NCI-H187 treated with DMSO at 0.1 percent for 48 hours (cell line): ENCODE data around the gene ANO8.
"Not testable (repeated sequence)": the region's sequence is repeated elsewhere in the genome, so short reads cannot be mapped to it uniquely, and the experiment has no call there.

Source experiments
- DNase-seq: peaks from one replicate; lab custom pipeline; 2025; lab: John Stamatoyannopoulos, UW

Gene ANO8

DNA sequence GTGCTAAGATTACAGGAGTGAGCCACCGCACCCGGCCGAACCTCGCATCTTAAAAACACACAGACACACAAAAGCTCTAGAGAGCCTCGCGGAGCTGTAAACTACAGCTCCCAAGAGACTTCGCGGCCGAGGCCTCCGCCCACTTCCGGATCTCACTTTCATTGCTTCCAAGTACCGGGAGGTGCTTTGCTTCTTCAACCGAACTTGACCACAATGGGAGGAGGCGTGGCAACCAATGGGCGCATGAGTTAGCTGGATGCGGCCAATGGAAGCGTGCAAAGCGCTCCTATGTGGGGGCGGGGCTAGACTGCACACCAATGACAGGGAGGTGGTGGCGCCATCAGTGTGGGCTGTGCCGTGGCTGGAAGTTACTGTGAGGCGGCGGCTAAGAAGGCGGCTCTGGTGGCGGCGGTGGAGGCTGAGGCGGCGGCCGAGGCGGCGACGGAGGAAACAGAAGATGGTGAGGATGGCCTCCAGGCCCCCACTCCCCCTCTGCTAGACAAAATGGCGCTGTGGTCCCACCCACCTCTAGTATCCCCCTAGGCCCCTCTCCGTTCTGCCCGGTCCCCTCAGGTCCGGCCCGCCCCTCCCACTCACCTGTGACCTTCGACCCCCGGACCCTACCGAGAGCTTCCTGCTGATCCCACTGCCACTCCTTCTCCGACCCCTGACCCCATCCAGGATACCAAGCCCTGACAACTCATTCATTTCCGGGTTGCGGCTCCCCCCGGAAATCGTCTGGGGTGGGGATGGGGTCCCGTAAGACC lies 25.3 kb downstream of the ANO8 start, which contains the start of gene DDA1:
DDA1 (plus strand) TSS at position 366 of the 767 bp plus-strand sequence; CDS start at position 458, 92 bp downstream.
- peak; percentile 88 for DNase-seq

DNA sequence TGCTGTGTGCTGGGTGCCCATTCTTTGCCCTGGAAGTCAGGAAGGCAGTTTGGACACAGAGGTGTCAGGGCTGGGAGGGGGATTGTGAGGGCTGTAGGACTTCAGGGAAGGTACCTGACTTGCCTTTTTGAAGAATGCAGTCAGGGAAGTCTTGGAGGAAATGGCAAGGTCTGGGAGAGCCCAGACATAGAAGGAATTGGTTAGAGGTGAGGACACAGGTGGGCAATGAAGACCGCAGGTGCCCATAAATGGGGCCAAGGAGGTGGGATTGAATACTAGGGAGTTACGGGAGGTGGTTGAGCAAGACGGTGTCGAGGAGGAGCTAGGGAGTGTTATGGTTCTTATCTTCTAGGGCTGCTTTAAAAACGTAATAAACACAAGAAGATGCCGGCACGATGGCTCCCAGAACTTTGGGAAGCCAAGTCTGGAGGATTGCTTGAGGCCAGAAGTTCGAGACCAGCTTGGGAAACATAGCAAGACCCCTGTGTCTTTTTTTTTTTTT lies 26.7 kb downstream of the ANO8 start:
- no peak for DNase-seq

DNA sequence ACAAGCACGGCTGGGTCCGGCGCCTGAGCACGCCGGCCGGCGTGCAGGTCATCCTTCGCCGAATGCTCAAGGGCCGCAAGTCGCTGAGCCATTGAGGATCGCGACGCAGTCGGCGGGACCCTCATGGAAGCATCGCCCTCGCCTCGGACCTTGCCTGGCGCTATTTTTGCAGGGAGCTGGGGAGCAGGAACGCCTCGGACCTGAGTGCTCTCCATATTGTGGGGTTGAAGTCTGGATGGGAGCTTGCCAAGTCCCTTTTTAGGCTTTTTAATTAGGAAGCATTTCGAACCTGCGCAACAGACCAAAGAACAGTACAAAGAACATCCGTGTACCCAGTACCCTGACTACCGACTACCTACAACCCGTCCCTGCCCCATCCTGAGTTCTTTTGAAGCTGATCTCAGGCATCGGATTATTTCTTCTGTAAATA lies 28.4 kb downstream of the ANO8 start:
- no peak for DNase-seq

DNA sequence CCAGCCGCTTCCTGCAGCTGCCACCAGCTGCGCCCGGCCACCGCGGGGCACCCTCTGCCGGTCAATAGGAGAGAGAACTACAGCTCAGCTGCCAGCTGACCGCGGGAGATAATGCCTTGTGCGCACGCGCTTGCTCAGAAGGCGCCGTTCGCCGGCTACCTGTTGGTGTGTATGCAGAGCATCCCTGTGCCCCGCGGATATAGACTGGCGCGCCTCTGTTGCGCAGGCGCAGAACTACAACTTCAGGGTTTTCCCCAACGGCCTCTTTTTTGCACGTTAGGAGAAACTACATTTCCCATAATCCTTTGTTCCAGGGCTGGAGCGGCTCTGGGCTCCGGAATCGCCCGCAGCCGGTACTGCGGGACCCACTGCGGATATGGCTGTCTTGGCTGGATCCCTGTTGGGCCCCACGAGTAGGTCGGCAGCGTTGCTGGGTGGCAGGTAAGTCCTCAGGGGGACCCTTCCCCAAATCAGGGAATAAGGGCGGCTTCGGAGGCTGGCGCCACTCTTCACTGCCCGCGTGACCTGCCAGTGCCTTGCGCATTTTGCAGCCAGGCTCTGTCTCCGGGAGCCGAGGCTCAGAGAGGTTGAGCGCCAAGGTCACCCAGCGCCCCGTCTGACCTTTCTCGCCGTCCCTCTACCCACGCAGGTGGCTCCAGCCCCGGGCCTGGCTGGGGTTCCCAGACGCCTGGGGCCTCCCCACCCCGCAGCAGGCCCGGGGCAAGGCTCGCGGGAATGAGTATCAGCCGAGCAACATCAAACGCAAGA lies 29.0 kb downstream of the ANO8 start, which contains the start of gene MRPL34:
MRPL34 (plus strand) TSS at position 356 of the 768 bp plus-strand sequence; CDS start at position 377, 21 bp downstream.
- DNase-seq, result peak; percentile 76

DNA sequence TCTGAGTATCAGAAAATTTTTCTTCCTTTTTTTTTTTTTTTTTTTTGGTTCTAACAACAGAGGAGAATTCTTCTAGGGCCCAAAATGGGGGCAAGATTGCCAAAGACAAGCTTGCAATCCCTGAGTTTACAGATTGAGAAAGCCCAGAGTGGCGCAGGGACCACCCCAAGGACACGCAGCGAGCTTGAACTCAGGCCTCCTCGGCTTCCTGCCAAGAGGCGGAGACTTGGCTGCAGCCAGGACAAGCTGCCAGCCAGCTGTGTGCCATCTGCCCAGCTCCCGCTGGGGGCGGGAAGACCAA lies 29.5 kb downstream of the ANO8 start:
- no peak for DNase-seq

DNA sequence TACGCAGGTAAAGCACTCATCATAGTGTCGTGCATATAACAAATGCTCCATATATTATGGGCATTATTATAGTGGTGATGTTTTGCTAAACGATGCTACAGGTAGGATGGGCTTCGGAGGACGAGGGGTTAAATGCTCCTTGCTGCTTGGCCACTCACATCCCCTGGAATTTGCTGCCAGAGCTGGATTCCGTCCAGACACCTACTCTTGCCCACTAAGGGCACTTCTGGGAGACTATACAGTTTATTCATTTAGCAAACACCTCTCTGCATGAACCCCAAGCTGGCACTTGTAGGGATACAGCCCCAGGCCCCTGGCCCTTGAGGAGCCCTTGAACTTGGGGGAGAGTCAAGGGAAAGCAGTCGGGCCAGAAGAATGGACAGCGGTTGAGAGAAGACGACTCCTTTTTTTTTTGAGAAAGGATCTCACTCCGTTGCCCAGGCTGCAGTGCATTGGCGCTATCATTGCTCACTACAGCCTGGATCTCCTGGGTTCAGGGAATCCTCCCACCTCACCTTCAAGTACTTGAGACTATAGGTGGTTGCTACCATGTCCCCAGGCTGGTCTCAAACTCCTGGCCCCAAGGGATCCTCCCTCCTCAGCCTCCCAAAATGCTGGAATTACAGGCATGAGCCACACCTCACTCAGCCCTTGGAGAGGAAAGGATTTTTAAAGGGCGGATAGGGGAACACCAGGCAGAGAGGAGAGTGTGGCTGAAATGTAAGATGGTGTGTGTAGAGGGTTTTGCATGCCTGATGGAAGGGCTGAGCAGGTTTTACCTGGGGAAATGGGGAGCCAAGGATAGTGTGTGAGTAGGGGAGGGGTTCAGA lies 30.1 kb downstream of the ANO8 start:
- DNase-seq, result no peak

DNA sequence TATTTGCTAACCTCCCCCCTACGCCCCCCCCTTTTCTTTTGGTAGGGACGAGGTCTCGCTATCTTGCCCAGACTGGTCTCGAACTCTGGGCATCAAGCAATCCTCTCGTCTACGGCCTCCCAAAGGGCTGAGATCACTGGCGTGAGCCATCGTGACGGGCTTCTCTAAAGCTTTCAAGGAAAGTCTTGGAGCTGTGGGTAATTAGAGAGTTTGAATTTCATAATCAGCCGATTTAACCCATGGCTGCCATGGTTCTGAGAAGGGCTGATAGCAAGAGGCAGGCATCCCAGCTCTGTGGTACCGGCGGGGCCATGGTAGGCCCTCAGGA lies 30.8 kb downstream of the ANO8 start:
- no peak for DNase-seq

DNA sequence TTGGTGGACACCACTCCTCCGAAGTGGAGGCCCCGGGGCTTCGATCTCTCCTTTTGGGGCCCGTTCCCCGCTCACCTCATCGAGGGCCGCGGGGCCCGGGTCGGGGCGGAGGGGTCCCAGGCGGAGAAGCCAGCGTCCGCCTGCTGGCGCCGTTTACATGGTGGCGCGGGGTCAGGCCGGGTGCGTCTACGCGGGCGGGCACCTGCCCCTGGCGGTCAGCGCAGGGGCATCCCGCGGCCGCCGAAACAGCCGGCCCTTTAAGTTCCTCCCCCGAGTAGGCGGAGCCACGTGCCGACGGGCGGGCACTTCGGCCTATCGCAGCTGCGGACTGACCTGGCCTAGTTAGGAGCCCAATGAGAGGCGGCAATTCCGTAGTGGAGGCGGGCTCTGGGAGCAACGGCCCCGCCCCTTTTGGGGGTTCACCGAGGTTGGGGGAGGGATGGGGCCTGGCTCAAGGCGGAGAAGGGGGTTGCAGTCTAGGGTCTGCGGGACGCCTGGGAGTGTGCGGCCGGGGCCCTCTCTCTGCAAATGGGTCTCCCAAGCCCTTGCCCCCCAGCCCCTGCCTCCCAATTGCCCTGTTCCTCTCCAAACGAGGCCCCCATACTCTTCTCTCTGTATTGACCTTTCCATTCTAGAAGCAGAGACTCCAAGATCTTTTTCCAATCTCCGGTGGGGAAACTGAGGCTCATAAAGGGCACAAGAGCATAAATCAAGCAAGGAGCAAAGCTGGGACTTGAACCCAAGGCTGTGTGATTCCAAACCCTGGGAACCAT lies 31.3 kb downstream of the ANO8 start, which contains the start of gene ABHD8:
ABHD8 (minus strand) TSS at position 259 of the 773 bp plus-strand sequence. CDS start 1,809 bp downstream, outside the sequence.
- peak; percentile 46 for DNase-seq

DNA sequence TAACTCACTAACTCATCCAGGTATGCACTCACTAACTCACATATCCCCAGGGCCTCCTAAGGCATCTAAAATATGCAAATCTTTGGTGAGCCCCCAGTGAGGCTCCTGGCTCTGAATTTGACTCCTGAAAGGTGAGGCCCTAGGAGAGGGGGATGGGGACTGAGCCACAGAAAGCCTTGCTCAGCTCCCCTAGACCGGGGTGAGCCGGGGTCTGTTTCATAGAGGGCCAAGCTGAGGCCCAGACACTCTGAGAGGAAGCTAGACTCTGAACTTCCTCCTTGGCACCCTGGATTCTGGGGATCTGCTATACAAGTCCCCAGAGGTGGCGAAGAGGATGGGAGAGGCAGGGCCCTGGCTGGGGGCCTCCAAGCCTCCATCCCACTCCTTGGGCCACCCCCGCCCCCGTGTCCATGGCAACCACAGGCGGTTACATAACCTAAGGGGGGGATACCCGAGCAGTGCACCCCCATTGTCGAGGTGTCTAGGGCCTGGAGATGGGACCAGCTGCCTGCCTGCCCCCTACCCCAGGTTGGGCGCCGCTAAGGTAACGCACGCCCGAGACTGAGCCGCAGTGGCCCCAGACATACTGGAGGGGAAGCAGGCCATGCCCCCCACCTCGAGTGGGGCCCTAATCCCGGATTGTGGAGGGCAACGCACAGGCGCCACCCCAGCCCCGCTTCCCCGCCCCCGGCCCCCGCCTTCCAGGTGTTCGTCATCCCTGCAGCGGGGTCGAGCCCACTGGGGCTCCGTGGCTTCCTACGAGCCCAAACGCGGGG lies 32.1 kb downstream of the ANO8 start:
- no peak for DNase-seq

DNA sequence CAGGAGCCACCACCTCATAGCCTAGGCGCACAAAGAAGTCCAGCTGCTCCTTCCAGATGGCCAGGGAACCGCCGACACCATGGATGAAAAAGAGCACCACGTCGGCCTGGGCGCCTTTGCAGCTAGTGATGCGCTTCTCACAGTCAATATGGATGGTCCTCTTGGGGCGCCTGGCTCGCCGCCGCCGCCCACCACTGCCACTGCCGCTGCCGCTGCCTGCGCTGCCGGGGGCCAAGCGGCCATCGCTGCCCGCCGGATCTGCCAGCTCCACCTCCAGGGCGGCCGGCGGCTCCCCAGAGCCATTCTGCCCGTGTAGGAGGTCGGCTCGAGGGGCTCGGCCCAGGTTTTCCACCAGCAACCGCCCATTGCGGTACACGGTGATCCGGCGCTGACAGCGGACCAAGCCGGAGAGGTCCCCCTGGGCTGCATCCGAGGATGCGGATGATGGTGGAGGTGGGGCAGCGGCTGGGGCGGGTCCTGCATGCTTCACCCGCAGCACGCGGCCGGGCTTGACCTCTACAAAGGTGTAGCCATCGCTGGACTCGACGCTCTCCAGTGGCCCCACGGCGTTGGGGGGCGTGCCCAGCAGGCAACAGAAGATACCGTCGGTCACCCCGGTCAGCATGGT lies 33.5 kb downstream of the ANO8 start:
- DNase-seq, result no peak

DNA sequence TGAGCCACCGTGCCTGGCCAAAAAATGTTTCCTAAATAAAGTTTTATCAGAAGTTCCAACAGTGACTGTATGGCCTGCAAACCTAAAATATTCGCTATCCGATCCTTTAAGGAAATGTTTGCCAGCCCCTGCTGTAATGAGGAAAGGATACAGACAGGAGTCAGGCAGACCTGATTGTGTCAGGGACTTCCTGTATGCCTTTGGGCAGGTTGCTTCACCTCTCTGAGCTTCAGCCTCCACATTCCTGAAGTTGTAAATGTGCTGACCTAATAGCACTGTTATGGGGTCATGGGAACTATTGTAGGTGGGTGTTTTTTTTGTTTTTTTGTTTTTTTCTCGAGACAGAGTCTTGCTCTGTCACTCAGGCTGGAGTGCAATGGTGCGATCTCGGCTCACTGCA lies 37.7 kb downstream of the ANO8 start:
- DNase-seq, result no peak

DNA sequence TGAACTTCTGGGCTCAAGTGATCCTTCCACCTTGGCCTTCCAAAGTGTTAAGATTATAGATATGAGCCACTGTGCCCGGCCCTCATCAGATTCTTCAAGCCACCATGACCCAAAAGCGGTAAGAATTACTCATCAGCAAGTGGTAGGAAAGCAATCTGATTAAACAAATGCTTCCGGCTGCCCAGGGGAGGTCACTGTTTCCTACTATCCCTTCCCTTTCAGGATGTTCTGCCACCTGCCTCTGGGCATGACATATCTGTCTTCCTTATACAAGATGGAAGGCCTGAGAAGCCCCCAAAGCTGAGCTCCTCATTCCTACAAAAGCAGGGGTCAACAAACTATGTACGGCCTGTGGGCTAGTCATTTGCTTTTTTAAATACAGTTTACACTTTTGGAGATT lies 38.4 kb downstream of the ANO8 start:
- DNase-seq, result no peak

DNA sequence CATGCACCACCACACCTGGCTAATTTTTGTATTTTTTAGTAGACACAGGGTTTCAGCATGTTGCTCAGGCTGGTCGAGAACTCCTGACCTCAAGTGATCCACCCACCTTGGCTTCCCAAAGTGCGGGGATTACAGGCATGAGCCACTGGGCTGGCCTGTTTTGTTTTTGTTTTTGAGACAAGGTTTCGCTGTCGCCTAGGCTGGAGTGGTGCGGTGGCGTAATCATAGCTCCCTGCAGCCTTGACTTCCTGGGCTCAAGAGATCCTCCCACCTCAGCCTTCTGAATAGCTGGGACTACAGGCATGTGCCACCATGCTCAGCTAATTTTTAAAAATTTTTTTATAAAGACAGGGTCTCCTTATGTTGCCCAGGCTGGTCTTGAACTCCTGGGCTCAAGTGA lies 39.1 kb downstream of the ANO8 start:
- DNase-seq, result not testable (repeated sequence)

DNA sequence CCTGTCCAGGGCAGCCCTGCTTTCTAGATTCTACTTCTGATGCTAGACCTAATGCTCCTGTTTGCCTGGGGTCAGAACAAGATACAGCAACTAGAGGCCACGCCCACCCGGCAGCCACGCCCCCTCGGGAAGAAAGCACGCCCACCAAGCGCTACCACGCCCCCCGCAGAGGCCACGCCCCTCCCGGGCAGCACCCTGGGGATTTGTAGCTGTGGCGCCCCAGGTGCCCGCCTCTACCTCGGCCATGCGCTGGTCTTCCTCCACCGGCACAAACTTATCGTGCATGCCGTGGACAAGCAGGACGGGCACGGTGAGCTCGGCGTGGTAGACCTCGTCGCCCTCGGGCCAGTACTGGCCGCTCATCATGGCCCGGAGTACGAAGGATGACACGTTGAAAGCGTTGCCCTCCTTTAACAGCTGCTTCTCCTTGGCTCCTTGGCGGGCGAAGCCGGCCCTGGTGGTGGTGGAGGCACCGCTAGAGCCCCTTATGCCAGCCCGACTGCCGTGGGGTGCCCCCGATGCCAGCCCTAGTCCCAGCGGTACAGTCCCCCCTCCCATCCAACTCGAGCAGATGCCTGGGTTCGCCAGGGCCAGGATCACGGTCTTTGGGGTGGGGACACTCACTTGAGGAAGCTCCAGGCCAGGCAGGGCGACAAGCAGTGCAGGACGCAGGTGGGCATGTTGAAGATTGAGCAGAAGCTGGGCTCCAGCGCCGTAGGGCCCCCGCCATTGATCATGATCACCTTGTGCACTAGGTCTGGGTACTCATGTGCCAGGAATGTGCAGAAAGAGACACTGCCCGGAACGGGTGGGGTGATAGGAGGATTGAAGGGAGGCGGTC lies 40.4 kb downstream of the ANO8 start:
- DNase-seq, result no peak

DNA sequence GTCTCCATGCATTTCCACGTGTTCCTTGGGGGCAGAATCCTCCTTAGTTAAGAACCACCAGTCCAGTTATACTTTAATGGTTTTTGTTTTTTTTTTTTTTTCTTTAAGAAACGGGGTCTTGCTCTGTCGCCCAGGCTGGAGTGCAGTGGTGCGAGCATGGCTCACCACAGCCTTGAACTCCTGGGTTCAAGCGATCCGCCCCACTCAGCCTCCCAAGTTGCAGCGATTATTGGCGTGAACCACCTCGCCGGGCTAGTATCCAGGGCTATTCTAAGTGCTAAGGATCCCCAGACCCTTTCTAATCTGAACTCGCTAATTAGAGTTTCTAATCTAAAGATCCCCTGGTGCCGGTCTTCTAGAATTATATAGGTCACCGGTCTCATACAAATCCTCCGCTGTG lies 41.0 kb downstream of the ANO8 start:
- DNase-seq, result no peak

DNA sequence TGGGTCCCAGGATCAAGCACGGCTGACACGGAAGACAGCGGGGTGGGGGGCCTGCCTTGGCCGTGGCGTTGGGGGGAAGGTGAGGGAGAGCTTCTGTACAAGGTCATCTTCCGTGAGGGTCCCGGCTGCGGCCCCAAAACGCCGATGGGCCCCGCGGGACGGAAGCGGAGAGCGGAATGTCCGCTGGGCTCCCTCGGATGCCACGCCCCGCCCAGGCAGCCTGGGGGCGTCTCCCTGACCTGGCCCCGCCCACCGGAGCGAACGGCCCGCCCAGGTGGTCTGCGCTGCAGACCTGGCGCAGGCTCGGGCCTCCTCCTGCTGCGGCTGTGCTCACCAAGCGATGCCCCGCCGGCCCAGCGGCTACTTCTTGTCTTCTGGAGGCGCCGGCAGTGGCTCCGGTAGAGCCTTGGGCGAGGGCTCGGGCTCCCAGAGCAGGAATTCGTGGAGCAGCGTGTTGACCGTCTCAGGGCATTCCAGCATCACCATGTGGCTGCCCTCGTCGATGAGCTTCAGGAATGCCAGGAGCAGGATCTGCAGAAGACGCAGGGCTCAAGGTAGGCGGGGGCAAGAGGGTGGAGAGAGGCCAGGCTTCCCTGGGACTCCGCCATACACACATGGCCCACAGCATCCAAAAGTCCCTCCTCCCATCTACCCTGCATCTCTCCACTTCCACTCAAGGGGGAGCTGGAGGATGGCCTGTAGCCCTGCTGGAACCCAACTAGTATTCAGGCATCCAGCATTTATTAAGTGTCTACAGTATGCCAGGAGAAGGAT lies 42.2 kb downstream of the ANO8 start:
- no peak for DNase-seq

DNA sequence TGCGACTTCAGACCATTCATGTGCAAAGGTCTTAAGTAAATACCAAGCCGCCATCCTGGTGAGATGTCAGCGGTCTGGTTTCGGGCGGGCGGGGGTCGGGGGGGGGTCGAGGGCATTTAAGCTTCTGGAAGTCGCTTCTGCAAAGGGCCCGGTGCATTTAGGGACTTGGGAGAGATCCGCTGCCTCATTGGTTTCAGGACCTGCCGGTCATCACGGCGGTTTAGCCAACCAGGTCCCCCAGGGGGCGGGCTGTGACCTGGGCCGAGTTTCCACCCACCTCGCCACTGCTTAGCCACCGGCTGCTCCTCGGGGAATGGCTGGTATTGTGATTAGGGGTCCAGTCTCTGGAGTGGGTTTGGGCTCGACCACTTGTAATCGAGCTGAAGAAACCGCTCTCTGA lies 45.2 kb downstream of the ANO8 start:
- DNase-seq, result no peak

DNA sequence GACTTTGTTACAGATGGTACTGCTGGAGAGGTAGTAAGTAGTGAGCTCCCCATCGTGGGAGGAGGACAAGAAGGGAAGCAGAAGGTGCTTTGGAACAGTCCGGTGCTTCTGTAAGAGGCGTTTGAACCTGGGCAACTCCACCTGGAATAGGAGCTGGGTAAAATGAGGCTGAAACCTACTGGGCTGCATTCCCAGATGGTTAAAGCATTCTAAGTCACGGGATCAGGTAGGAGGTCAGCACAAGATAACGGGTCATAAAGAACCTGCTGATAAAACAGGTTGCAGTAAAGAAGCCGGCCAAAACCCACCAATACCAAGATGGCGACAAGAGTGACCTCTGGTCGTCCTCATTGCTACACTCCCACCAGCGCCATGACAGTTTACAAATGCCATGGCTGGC lies 47.9 kb downstream of the ANO8 start:
- no peak for DNase-seq

DNA sequence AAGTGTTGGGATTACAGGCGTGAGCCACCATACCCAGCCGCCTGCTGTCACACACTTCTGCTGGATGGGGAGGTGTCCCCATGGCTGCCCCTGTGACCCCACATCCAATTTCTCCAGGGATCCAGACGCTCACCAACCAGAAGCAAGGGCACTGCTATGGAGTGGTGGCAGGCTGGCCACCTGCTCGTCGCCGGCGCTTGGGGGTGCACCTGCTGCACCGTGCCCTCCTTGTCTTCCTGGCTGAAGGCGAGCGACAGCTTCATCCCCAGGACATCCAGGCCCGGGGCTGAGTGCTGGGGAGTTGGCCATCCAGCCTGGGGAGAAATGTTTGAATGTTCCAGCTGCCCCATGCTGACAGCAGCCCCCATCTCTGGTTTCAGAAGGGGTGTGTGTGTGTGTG lies 48.4 kb downstream of the ANO8 start:
- DNase-seq, result no peak
